DOHH2 (cell line): Measurements from ENCODE around the gene CYP4B1.
"Not testable (repeated sequence)": the region's sequence is repeated elsewhere in the genome, so short reads cannot be mapped to it uniquely, and the experiment has no call there.

Experiments
- H3F3A ChIP-seq: fragments of 200-600 bp; sonication (generic), shearing (Covaris generic); 2 replicates; pipeline ENCODE4 v1.6.0; 2016; ENCODE audit warnings: antibody characterized with exemption, mild to moderate bottlenecking; ENCODE audit not compliant: control insufficient read depth, insufficient read depth
- H3K27ac ChIP-seq: fragments of 200-600 bp; sonication (generic); 2 replicates; pipeline ENCODE4 v1.5.1; 2014; ENCODE audit warnings: low read depth, mild to moderate bottlenecking, low read length, moderate library complexity
- H3K27me3 ChIP-seq: fragments of 200-600 bp; sonication (generic); 2 replicates; pipeline ENCODE4 v1.6.1; 2014; ENCODE audit warnings: mild to moderate bottlenecking, low read length, mixed read lengths; ENCODE audit not compliant: control insufficient read depth
- H3K36me3 ChIP-seq: fragments of 200-600 bp; sonication (generic); 2 replicates; pipeline ENCODE4 v1.6.1; 2014; ENCODE audit warnings: mild to moderate bottlenecking, low read length, moderate library complexity, mixed read lengths; ENCODE audit not compliant: control insufficient read depth
- H3K4me1 ChIP-seq: fragments of 200-600 bp; sonication (generic); 2 replicates; pipeline ENCODE4 v1.6.1; 2014; ENCODE audit warnings: mild to moderate bottlenecking, low read length, mixed read lengths; ENCODE audit not compliant: control insufficient read depth
- H3K4me2 ChIP-seq: fragments of 200-600 bp; sonication (generic); 2 replicates; pipeline ENCODE4 v1.6.0; 2014; ENCODE audit warnings: mild to moderate bottlenecking, low read length, moderate library complexity
- H3K4me3 ChIP-seq: fragments of 200-600 bp; sonication (generic); 2 replicates; pipeline ENCODE4 v1.5.1; 2014; ENCODE audit warnings: mild to moderate bottlenecking, low read length, mixed read lengths
- H3K79me2 ChIP-seq: fragments of 200-600 bp; sonication (generic); 2 replicates; pipeline ENCODE4 v1.6.1; 2014; ENCODE audit warnings: mild to moderate bottlenecking, low read length, mixed read lengths; ENCODE audit not compliant: control insufficient read depth
- H3K9me2 ChIP-seq: fragments of 200-600 bp; sonication (generic); replicated peaks from 2 replicates; pipeline ENCODE4 v1.6.1; 2014; ENCODE audit warnings: mild to moderate bottlenecking, low read length, mixed read lengths; ENCODE audit not compliant: control insufficient read depth
- H3K9me3 ChIP-seq: fragments of 200-600 bp; sonication (generic); 2 replicates; pipeline ENCODE4 v1.6.1; 2014; ENCODE audit warnings: antibody characterized with exemption, low read length, mixed read lengths; ENCODE audit not compliant: control insufficient read depth, insufficient read depth
- H4K20me1 ChIP-seq: fragments of 200-600 bp; sonication (generic); 2 replicates; pipeline ENCODE4 v1.6.0; 2014; ENCODE audit warnings: low read depth, mild to moderate bottlenecking, antibody characterized with exemption, low read length, moderate library complexity; ENCODE audit not compliant: control insufficient read depth, insufficient read depth
- EZH2phosphoT487 ChIP-seq: fragments of 200-600 bp; sonication (generic); IDR thresholded peaks from 2 replicates; pipeline ENCODE4 v1.6.1; 2017; ENCODE audit warnings: borderline replicate concordance, mild to moderate bottlenecking, antibody characterized with exemption, low read length, moderate library complexity, mixed read lengths
- TF ChIP-seq, protein P1 (sequence below): fragments of 200-600 bp; sonication (generic); IDR thresholded peaks from one replicate; pipeline ENCODE4 v1.5.1; 2014; ENCODE audit warnings: antibody characterized with exemption, mild to moderate bottlenecking, low read depth, low read length; ENCODE audit not compliant: poor library complexity, severe bottlenecking

CYP4B1 gene

DNA sequence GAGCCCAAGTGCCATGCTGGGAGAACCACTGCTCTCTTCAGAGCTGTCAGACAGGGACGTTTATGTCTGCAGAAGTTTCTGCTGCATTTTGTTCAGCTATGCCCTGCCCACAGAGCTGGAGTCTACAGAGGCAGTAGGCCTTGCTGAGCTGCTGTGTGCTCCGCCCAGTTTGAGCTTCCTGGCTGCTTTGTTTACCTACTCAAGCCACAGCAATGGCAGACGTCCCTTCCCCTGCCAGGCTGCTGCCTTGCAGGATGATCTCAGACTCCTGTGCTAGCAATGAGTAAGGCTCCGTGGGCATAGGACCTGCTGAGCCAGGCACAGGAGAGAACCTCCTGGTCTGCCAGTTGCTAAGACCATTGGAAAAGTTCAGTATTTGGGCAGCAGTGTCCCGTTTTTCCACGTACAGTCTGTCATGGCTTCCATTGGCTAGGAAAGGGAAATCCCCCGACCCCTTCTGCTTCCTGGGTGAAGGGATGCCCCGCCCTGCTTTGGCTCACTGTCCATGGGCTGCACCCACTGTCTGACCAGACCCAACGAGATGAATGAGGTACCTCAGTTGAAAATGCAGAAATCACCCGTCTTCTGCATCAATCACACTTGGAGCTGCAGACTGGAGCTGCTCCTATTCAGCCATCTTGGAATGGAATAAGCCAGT lies 31.9 kb downstream of the CYP4B1 start:
- Histone ChIP-seq H3K4me1 (no peaks in the 10 kb centered on the region), H3K79me2 (no peaks in the 10 kb centered on the region), H3F3A (no peaks in the 10 kb centered on the region), H3K27me3 (no peaks in the 10 kb centered on the region), H3K9me2 (no peaks in the 10 kb centered on the region), H4K20me1 (no peaks in the 10 kb centered on the region), H3K4me3 (no peak overlapping the region), H3K36me3 (no peaks in the 10 kb centered on the region), H3K27ac (no peak overlapping the region), H3K4me2 (no peak overlapping the region), H3K9me3 (no peaks in the 10 kb centered on the region)
- TF ChIP-seq, protein P1, sequence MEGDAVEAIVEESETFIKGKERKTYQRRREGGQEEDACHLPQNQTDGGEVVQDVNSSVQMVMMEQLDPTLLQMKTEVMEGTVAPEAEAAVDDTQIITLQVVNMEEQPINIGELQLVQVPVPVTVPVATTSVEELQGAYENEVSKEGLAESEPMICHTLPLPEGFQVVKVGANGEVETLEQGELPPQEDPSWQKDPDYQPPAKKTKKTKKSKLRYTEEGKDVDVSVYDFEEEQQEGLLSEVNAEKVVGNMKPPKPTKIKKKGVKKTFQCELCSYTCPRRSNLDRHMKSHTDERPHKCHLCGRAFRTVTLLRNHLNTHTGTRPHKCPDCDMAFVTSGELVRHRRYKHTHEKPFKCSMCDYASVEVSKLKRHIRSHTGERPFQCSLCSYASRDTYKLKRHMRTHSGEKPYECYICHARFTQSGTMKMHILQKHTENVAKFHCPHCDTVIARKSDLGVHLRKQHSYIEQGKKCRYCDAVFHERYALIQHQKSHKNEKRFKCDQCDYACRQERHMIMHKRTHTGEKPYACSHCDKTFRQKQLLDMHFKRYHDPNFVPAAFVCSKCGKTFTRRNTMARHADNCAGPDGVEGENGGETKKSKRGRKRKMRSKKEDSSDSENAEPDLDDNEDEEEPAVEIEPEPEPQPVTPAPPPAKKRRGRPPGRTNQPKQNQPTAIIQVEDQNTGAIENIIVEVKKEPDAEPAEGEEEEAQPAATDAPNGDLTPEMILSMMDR, result no peak
- no peak for TF ChIP-seq EZH2phosphoT487

DNA sequence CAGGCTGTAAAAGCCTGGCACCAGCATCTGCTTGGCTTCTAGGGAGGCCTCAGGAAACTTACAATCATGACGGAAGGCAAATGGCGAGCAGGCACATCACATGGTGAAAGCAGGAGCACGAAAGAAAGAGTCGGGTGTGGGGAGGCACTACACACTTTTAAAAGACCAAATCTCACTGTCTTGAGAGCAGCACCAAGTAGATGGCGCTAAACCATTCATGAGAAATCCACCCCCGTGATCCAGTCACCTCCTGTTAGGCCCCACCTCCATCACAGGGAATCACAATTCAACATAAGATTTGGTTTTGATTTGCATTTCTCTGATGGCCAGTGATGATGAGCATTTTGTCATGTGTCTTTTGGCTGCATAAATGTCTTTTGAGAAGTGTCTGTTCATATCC lies 36.6 kb downstream of the CYP4B1 start:
- not testable (repeated sequence) for H3K27ac ChIP-seq, H3K36me3 ChIP-seq

DNA sequence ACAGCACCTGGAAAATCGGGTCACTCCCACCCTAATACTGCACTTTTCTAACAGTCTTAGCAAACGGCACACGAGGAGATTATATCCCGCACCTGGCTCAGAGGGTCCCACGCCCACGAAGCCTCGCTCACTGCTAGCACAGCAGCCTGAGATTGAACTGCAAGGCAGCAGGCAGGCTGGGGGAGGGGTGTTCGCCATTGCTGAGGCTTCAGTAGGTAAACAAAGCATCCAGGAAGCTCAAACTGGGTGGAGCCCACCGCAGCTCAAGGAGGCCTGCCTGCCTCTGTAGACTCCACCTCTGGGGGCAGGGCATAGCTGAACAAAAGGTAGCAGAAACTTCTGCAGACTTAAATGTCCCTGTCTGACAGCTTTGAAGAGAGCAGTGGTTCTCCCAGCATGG lies 47.5 kb downstream of the CYP4B1 start:
- H3K36me3 ChIP-seq, H3K79me2 ChIP-seq, H3K27ac ChIP-seq: not testable (repeated sequence)

More for the DNA sequence above, 36.6 kb downstream of the CYP4B1 start:
- not testable (repeated sequence) for H3K9me3 ChIP-seq, H3K9me2 ChIP-seq, H3F3A ChIP-seq, H3K79me2 ChIP-seq, H4K20me1 ChIP-seq, H3K4me2 ChIP-seq, H3K4me1 ChIP-seq, H3K4me3 ChIP-seq, H3K27me3 ChIP-seq

DNA sequence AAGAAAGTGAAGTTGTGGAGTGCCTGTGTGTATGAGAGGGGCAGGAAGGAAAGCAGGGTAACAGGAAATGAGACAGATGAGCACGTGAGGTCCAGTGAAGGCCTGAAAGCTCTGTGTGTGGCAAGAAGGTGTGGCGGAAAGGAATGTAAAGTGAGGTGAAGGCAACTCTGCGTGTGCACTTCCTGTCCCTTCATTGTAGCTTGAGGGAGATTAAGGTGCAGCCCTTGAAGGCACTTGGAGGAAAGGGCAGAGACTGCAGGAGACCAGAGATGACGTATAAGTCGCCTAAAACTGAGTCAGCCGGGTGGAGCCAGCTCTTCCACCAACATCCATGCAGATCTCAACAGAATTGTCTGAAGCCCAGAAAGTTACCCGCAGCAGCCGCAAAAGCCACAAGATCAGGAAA lies 58.8 kb downstream of the CYP4B1 start:
- not testable (repeated sequence) for H3K9me2 ChIP-seq, H3K27ac ChIP-seq

More for the DNA sequence above, 47.5 kb downstream of the CYP4B1 start:
- H3K9me3 ChIP-seq, H3K9me2 ChIP-seq, H4K20me1 ChIP-seq, H3K27me3 ChIP-seq, H3K4me3 ChIP-seq, H3F3A ChIP-seq, H3K4me2 ChIP-seq, H3K4me1 ChIP-seq: not testable (repeated sequence)

DNA sequence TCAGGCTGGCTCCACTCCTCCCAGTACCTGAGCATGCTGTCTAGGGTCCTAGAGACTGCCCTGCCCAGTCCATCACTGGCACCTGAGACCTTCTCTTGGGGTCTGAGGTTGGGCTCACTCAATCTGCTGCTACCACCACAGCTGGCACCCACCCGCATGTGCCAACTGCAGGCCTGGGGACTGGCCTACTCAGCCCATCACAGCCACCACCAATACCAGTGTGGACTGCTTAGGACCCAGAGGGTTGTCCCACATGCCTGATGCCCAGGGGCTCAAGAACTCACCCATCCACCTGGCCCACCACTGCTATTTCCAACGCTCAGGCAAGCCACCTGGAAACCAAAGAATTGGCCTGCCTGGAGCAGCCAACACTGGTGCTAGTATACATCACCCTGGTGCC lies 63.5 kb downstream of the CYP4B1 start:
- Histone ChIP-seq H3K36me3 (no peaks in the 10 kb centered on the region), H3K9me2 (no peaks in the 10 kb centered on the region), H3K79me2 (no peaks in the 10 kb centered on the region), H3F3A (no peaks in the 10 kb centered on the region), H3K27ac (no peak overlapping the region), H3K4me1 (no peaks in the 10 kb centered on the region), H3K4me2 (no peak overlapping the region), H3K27me3 (no peaks in the 10 kb centered on the region), H3K4me3 (no peak overlapping the region), H3K9me3 (no peaks in the 10 kb centered on the region), H4K20me1 (no peaks in the 10 kb centered on the region)
- TF ChIP-seq, protein P1, result no peak
- no peak for TF ChIP-seq EZH2phosphoT487

More for the DNA sequence above, 58.8 kb downstream of the CYP4B1 start:
- not testable (repeated sequence) for H3K4me3 ChIP-seq, H3F3A ChIP-seq, H3K4me1 ChIP-seq, H3K9me3 ChIP-seq, H3K27me3 ChIP-seq, H3K36me3 ChIP-seq, H3K4me2 ChIP-seq, H4K20me1 ChIP-seq, H3K79me2 ChIP-seq
